Measurements from ENCODE around the gene TRIP10.

GRCh38 chr19:6718111-6718740 lies 21.3 kb upstream of the TRIP10 start:
- TF ChIP-seq CTCF (IDR thresholded peaks at IDR 0.05; ENCODE audit: poor library complexity, severe bottlenecking) (no peak), MXI1 (conservative IDR thresholded peaks at IDR 0.05; ENCODE audit: poor library complexity, severe bottlenecking) (no peak), TAF1 (IDR thresholded peaks at IDR 0.05; ENCODE audit: low read depth) (no peak)
